HepG2 (cell line): ENCODE measurements around the gene SCGB2B2. TPM values are rescaled to one million over a fixed set of nuclear protein-coding genes. Genes with fewer than 3 reads are reported as not detected.

Source experiments
- ATAC-seq: fragments of 200-7000 bp; cut with Tn5 transposase; 3 replicates; pipeline ENCODE4 v1.9.1; 2020; ENCODE audit warnings: mild to moderate bottlenecking, moderate library complexity
- BruUV-seq: library from RNA; stranded (reverse); fragments of 400-500 nt; replicated peaks from 2 replicates; lab custom pipeline; 2021; lab: Mats Ljungman, UMichigan
- CTCF ChIA-PET: fragments of 300-600 bp; formaldehyde crosslinking; extraction: SDS; loops from one replicate; lab custom pipeline; 2021; ENCODE audit warnings: low total read pairs, inconsistent platforms, low intra/inter-chr PET ratio; lab: Yijun Ruan, JAX
- POLR2A ChIA-PET: fragments of 350-600 bp; sonication (Branson Sonifier 250); formaldehyde crosslinking; loops from one replicate; lab custom pipeline; 2020; ENCODE audit warnings: antibody characterized with exemption, inconsistent platforms; lab: Yijun Ruan, JAX
- DNase-seq: peaks from one replicate; pipeline ENCODE4 v3.0.0-alpha.2; 2015; ENCODE audit warnings: low spot score
- FAIRE-seq: peaks from 3 replicates; lab custom pipeline; 2011; peaks lifted over from hg19 to GRCh38; lab: Jason Lieb, UNC
- H2AFZ ChIP-seq: one replicate; pipeline ENCODE4 v1.6.1; 2011; ENCODE audit warnings: low read length, inconsistent platforms
- H3K27ac ChIP-seq: fragments of 300-600 bp; 3 replicates; pipeline ENCODE4 v1.8.0; 2011; ENCODE audit warnings: mixed run types, mild to moderate bottlenecking, mixed read lengths, low read length, inconsistent platforms; ENCODE audit not compliant: insufficient read depth; ENCODE audit errors: extremely low read length
- H3K27me3 ChIP-seq, 2 experiments: fragments of 200-600 bp in 1 of 2; 2 replicates in 1 of 2; 3 replicates in 1 of 2; pipeline versions ENCODE4 v1.6.0 to v1.8.0; 2011; ENCODE audit warnings: low read length in 2 of 2, mild to moderate bottlenecking in 2 of 2, moderate library complexity in 2 of 2, inconsistent platforms in 1 of 2; ENCODE audit not compliant: insufficient read depth in 2 of 2, control insufficient read depth in 1 of 2
- H3K36me3 ChIP-seq, 2 experiments: fragments of 200-600 bp in 1 of 2; replicated peaks in 1 of 2; 2 replicates in 1 of 2; 3 replicates in 1 of 2; pipeline versions ENCODE4 v1.5.1 to v1.8.0; 2011; ENCODE audit warnings: low read length in 2 of 2, inconsistent platforms in 1 of 2; ENCODE audit not compliant: insufficient read depth in 2 of 2, control insufficient read depth in 1 of 2
- H3K4me1 ChIP-seq: 2 replicates; pipeline ENCODE4 v1.5.1; 2012; ENCODE audit warnings: low read length, inconsistent platforms; ENCODE audit not compliant: insufficient read depth
- H3K4me2 ChIP-seq: 2 replicates; pipeline ENCODE4 v1.6.0; 2011; ENCODE audit warnings: low read depth, low read length, inconsistent platforms
- H3K4me3 ChIP-seq, 3 experiments: fragments of 200-600 bp in 1 of 3; sonication (generic), shearing (Covaris generic) in 1 of 3; replicated peaks in 1 of 3; 2 replicates each; pipeline ENCODE4 v1.5.1; 2011 to 2016; ENCODE audit warnings: low read length in 3 of 3, inconsistent platforms in 2 of 3, low read depth in 2 of 3, mild to moderate bottlenecking in 2 of 3, control low read depth in 1 of 3, mixed read lengths in 1 of 3; ENCODE audit not compliant: insufficient read depth in 1 of 3
- H3K79me2 ChIP-seq: one replicate; pipeline ENCODE4 v1.6.1; 2011; ENCODE audit warnings: low read length, inconsistent platforms; ENCODE audit not compliant: insufficient read depth
- H3K9ac ChIP-seq: 2 replicates; pipeline ENCODE4 v1.6.0; 2011; ENCODE audit warnings: mild to moderate bottlenecking, low read depth, low read length, inconsistent platforms; ENCODE audit not compliant: insufficient read depth
- H3K9me3 ChIP-seq: 2 replicates; pipeline ENCODE4 v1.5.1; 2012; ENCODE audit warnings: mild to moderate bottlenecking, low read length
- H4K20me1 ChIP-seq: 2 replicates; pipeline ENCODE4 v1.6.0; 2011; ENCODE audit warnings: inconsistent platforms, mild to moderate bottlenecking, low read length, moderate library complexity; ENCODE audit not compliant: insufficient read depth
- CENPT ChIP-seq: sonication (generic); formaldehyde crosslinking; IDR thresholded peaks from 2 replicates; pipeline ENCODE4 v1.8.0; 2022; ENCODE audit warnings: low read depth, mild to moderate bottlenecking, moderate library complexity, missing genetic modification reagents
- ELK4 ChIP-seq: sonication (generic); formaldehyde crosslinking; IDR thresholded peaks from 2 replicates; pipeline ENCODE4 v1.9.0; 2021; ENCODE audit warnings: missing genetic modification reagents, borderline replicate concordance
- HOXA9 ChIP-seq: sonication (generic); formaldehyde crosslinking; IDR thresholded peaks from 2 replicates; pipeline ENCODE4 v1.8.1; 2022; ENCODE audit warnings: missing genetic modification reagents, mild to moderate bottlenecking, moderate library complexity, borderline replicate concordance
- IRF2 ChIP-seq: IDR thresholded peaks from 2 replicates; pipeline ENCODE4 v1.6.1; 2018; ENCODE audit warnings: missing genetic modification reagents, missing compliant biosample characterization
- SALL1 ChIP-seq: sonication (generic); formaldehyde crosslinking; IDR thresholded peaks from 2 replicates; pipeline ENCODE4 v1.8.0; 2022; ENCODE audit warnings: mild to moderate bottlenecking, missing genetic modification reagents
- SNAI1 ChIP-seq: sonication (generic); formaldehyde crosslinking; IDR thresholded peaks from 2 replicates; pipeline ENCODE4 v1.5.0; 2020; ENCODE audit warnings: mild to moderate bottlenecking, missing genetic modification reagents, borderline replicate concordance
- YEATS4 ChIP-seq: sonication (generic); formaldehyde crosslinking; IDR thresholded peaks from 2 replicates; pipeline ENCODE4 v1.4.0; 2020; ENCODE audit warnings: missing genetic modification reagents, borderline replicate concordance
- ZFY ChIP-seq: sonication (generic); formaldehyde crosslinking; IDR thresholded peaks from 2 replicates; pipeline ENCODE4 v1.4.0; 2020; ENCODE audit warnings: missing genetic modification reagents
- ZNF224 ChIP-seq: sonication (generic); formaldehyde crosslinking; IDR thresholded peaks from 2 replicates; pipeline ENCODE4 v1.5.0; 2020; ENCODE audit warnings: mild to moderate bottlenecking, missing genetic modification reagents
- WGBS: methylation state at CpG from one replicate; pipeline ENCODE4 v1.1.6; 2017; ENCODE audit warnings: low lambda C conversion rate; 5-methylcytosine and 5-hydroxymethylcytosine counted together
- in situ Hi-C: cut with HindIII; loops from 2 replicates; pipeline ENCODE4 v1.10.0; 2017; ENCODE audit warnings: low pct_unique_long_range_greater_than_20kb; ENCODE audit not compliant: extremely low pct_ligation_motif_present
- intact Hi-C: fragments of 100-400 bp; cut with micrococcal nuclease; formaldehyde crosslinking; loops from one replicate; pipeline ENCODE4 v1.10.0; 2022; ENCODE audit not compliant: unreplicated experiment
- polyA plus RNA-seq, 8 experiments: library from polyadenylated mRNA; depleted of rRNA in 3 of 8; stranded (reverse) in 7 of 8; unstranded in 1 of 8; fragments of >200 nt; fragmentation: Illumina TruSeq in 4 of 8; extraction: Trizol in 4 of 8; gene quantifications; 2 replicates each; pipeline versions ENCODE4 v1.2.1 to v1.2.3, GENCODE V29; 2011 to 2016; ENCODE audit warnings: low read depth in 4 of 8, missing spikeins in 1 of 8, mixed read lengths in 1 of 8; ENCODE audit not compliant: insufficient read depth in 1 of 8
- total RNA-seq, 5 experiments: library from RNA; depleted of rRNA; stranded (reverse); fragments of >200 nt; fragmentation: Illumina TruSeq; extraction: Trizol; gene quantifications; 2 replicates each; pipeline ENCODE4 v1.2.3, GENCODE V29; 2016; ENCODE audit warnings: low read depth in 1 of 5
- TF ChIP-seq, protein P1 (sequence below): sonication (generic); formaldehyde crosslinking; IDR thresholded peaks from 2 replicates; pipeline ENCODE4 v1.4.0; 2020; ENCODE audit warnings: low read depth, mild to moderate bottlenecking, missing genetic modification reagents
- TF ChIP-seq, protein P2 (sequence below): sonication (generic); formaldehyde crosslinking; IDR thresholded peaks from 2 replicates; pipeline ENCODE4 v1.4.0; 2020; ENCODE audit warnings: missing genetic modification reagents
- TF ChIP-seq, protein P3 (sequence below): sonication (generic); formaldehyde crosslinking; IDR thresholded peaks from 2 replicates; pipeline ENCODE4 v1.4.0; 2020; ENCODE audit warnings: missing genetic modification reagents, borderline replicate concordance

Gene SCGB2B2
- total and polyA plus RNA-seq, 2 of the 13 experiments (the other 11 are each of a cell fraction or from before 2014, with no cell fraction given) = 0.03 TPM; not detected in 1

DNA sequence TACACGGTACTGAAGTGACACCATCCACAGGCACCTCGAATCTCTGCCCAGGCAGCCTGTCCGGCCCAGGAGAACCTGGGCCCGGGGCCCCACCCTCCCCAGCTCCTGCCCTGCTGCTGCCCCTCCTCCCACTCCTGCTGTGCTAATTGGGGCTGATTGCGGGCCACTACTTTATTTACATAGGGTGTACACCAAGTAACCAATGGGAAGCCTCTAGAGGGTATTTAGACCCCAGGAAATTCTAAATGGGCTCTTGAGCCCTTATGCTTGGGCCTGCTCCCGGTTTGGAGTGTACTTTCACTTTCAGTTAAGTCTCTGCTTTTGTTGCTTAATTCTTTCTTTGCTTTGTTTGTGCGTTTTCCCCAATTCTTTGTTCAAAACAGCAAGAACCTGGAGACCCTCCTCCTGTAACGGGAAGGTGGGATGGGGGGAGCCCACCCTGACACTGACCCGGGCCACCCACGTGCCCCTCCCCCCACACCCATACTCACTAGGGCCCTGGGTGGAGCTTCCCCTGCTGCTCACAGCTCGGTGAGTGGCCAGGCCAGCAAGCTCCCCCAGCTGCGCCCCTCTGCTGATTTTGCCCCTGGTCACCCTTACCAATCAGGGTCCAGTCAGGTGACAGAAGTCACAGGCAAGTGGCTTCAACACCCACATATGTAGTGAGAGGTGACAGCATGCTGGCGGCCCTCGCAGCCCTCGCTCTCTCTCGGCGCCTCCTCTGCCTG lies 9.4 kb downstream of the SCGB2B2 start:
- peak overlapping the region; percentile 55 for H2AFZ ChIP-seq
- no peaks in the 10 kb centered on the region; a peak in 2 of 5 replicates for H3K27me3 ChIP-seq
- H3K9ac ChIP-seq = peak overlapping the region; percentile 64
- BruUV-seq = no TSS peak
- no peaks in the 10 kb centered on the region for H3K9me3 ChIP-seq
- DNase-seq (peak; percentile 16), FAIRE-seq (no peak), ATAC-seq (peak; percentile 49)
- H4K20me1 ChIP-seq = no peaks in the 10 kb centered on the region
- in situ Hi-C loops = no loop called here
- H3K36me3 ChIP-seq = no peaks in the 10 kb centered on the region
- peaks cover 47% of the 10 kb centered on the region for H3K4me1 ChIP-seq
- peak overlapping the region; percentile 56 to 61 (median 58) for H3K4me3 ChIP-seq
- WGBS = 16% methylated on average over 10 of the region's 17 CpGs
- POLR2A ChIA-PET = no interaction called here
- H3K27ac ChIP-seq = peak overlapping the region; percentile 44
- H3K79me2 ChIP-seq = no peaks in the 10 kb centered on the region
- intact Hi-C loops = no loop called here
- CTCF ChIA-PET = no interaction called here
- peak overlapping the region; percentile 60 for H3K4me2 ChIP-seq
- TF ChIP-seq CENPT (CRISPR knock-in tag) (no peak), YEATS4 (CRISPR knock-in tag) (no peak), ELK4 (CRISPR knock-in tag) (no peak), IRF2 (peak; percentile 55), SALL1 (CRISPR knock-in tag) (0 out of 2 replicates have a peak, but pooled peaks have one; percentile 9), ZFY (CRISPR knock-in tag) (peak; percentile 35; the same call in 1 of the 2 replicates), SNAI1 (CRISPR knock-in tag) (0 out of 2 replicates have a peak, but pooled peaks have one; percentile 36), HOXA9 (CRISPR knock-in tag) (no peak), ZNF224 (CRISPR knock-in tag) (no peak)
- TF ChIP-seq, protein P1, sequence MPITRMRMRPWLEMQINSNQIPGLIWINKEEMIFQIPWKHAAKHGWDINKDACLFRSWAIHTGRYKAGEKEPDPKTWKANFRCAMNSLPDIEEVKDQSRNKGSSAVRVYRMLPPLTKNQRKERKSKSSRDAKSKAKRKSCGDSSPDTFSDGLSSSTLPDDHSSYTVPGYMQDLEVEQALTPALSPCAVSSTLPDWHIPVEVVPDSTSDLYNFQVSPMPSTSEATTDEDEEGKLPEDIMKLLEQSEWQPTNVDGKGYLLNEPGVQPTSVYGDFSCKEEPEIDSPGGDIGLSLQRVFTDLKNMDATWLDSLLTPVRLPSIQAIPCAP (CRISPR knock-in tag) = peak; percentile 86; the same call in 1 of the 2 replicates
- TF ChIP-seq, protein P2, sequence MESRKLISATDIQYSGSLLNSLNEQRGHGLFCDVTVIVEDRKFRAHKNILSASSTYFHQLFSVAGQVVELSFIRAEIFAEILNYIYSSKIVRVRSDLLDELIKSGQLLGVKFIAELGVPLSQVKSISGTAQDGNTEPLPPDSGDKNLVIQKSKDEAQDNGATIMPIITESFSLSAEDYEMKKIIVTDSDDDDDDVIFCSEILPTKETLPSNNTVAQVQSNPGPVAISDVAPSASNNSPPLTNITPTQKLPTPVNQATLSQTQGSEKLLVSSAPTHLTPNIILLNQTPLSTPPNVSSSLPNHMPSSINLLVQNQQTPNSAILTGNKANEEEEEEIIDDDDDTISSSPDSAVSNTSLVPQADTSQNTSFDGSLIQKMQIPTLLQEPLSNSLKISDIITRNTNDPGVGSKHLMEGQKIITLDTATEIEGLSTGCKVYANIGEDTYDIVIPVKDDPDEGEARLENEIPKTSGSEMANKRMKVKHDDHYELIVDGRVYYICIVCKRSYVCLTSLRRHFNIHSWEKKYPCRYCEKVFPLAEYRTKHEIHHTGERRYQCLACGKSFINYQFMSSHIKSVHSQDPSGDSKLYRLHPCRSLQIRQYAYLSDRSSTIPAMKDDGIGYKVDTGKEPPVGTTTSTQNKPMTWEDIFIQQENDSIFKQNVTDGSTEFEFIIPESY (CRISPR knock-in tag) = peak; percentile 27; the same call in 1 of the 2 replicates
- TF ChIP-seq, protein P3, sequence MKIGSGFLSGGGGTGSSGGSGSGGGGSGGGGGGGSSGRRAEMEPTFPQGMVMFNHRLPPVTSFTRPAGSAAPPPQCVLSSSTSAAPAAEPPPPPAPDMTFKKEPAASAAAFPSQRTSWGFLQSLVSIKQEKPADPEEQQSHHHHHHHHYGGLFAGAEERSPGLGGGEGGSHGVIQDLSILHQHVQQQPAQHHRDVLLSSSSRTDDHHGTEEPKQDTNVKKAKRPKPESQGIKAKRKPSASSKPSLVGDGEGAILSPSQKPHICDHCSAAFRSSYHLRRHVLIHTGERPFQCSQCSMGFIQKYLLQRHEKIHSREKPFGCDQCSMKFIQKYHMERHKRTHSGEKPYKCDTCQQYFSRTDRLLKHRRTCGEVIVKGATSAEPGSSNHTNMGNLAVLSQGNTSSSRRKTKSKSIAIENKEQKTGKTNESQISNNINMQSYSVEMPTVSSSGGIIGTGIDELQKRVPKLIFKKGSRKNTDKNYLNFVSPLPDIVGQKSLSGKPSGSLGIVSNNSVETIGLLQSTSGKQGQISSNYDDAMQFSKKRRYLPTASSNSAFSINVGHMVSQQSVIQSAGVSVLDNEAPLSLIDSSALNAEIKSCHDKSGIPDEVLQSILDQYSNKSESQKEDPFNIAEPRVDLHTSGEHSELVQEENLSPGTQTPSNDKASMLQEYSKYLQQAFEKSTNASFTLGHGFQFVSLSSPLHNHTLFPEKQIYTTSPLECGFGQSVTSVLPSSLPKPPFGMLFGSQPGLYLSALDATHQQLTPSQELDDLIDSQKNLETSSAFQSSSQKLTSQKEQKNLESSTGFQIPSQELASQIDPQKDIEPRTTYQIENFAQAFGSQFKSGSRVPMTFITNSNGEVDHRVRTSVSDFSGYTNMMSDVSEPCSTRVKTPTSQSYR (CRISPR knock-in tag) = peak; percentile 38; the same call in 1 of the 2 replicates
